Fibroblast of villous mesenchyme (primary cell): ENCODE data around the gene FXYD2. TPM values are rescaled to one million over a fixed set of nuclear protein-coding genes. Genes with fewer than 3 reads are reported as not detected.

Experiments used
- DNase-seq: peaks from one replicate; pipeline ENCODE4 v3.0.0-alpha.2; 2010; ENCODE audit warnings: low read depth
- H3K4me3 ChIP-seq: 2 replicates; pipeline ENCODE4 v1.5.1; 2011; ENCODE audit warnings: low read depth, mild to moderate bottlenecking, low read length
- CTCF ChIP-seq: IDR thresholded peaks from 2 replicates; pipeline ENCODE4 v1.5.1; 2012; ENCODE audit warnings: low read depth, mild to moderate bottlenecking, low read length; ENCODE audit not compliant: insufficient read depth
- total RNA-seq: library from RNA; depleted of rRNA; stranded (reverse); fragments of >200 nt; gene quantifications from 2 replicates; pipeline ENCODE4 v1.2.3, GENCODE V29; 2012

Gene FXYD2
- total RNA-seq, 1 donor = not detected

- DNase-seq = no peak
- no peak overlapping the region for H3K4me3 ChIP-seq
- no peak for TF ChIP-seq CTCF
Measured at GRCh38 chr11:117780456-117780855, 44.1 kb downstream of the FXYD2 start.

- DNase-seq = no peak
- no peak overlapping the region for H3K4me3 ChIP-seq
- no peak for TF ChIP-seq CTCF
Measured at GRCh38 chr11:117774553-117774952, 50.0 kb downstream of the FXYD2 start.

- DNase-seq = no peak
- H3K4me3 ChIP-seq = no peak overlapping the region
- TF ChIP-seq CTCF = no peak
Measured at GRCh38 chr11:117772360-117772759, 52.2 kb downstream of the FXYD2 start.

GRCh38 chr11:117771841-117772240, 52.7 kb downstream of the FXYD2 start:
- no peak for TF ChIP-seq CTCF
- no peak overlapping the region for H3K4me3 ChIP-seq
- no peak for DNase-seq

GRCh38 chr11:117771197-117771596, 53.3 kb downstream of the FXYD2 start:
- TF ChIP-seq CTCF = no peak
- DNase-seq = no peak
- no peak overlapping the region for H3K4me3 ChIP-seq

- no peak for TF ChIP-seq CTCF
Measured at GRCh38 chr11:117770061-117770460, 54.5 kb downstream of the FXYD2 start.

More at GRCh38 chr11:117770061-117770460, 54.5 kb downstream of the FXYD2 start:
- no peak for DNase-seq
- no peak overlapping the region for H3K4me3 ChIP-seq

Other genes starting within 250 kb of the FXYD2 start
- gene DSCAML1, start 27.5 kb downstream of the FXYD2 start, total RNA-seq = not detected in 2 replicates
- not detected in 2 replicates for gene FXYD6, start 51.9 kb upstream of the FXYD2 start, total RNA-seq
- gene TMPRSS13, start 104.7 kb upstream of the FXYD2 start, total RNA-seq = not detected in 2 replicates
- gene IL10RA, start 161.7 kb upstream of the FXYD2 start, total RNA-seq = not detected in 2 replicates